A204.1 (cell line): ENCODE data around the gene GPR85.
"Not testable (repeated sequence)": the region's sequence is repeated elsewhere in the genome, so short reads cannot be mapped to it uniquely, and the experiment has no call there.

ENCODE experiments used
- FAIRE-seq: peaks from 2 replicates; lab custom pipeline; 2012; peaks lifted over from hg19 to GRCh38; lab: Jason Lieb, UNC

GPR85 gene

DNA sequence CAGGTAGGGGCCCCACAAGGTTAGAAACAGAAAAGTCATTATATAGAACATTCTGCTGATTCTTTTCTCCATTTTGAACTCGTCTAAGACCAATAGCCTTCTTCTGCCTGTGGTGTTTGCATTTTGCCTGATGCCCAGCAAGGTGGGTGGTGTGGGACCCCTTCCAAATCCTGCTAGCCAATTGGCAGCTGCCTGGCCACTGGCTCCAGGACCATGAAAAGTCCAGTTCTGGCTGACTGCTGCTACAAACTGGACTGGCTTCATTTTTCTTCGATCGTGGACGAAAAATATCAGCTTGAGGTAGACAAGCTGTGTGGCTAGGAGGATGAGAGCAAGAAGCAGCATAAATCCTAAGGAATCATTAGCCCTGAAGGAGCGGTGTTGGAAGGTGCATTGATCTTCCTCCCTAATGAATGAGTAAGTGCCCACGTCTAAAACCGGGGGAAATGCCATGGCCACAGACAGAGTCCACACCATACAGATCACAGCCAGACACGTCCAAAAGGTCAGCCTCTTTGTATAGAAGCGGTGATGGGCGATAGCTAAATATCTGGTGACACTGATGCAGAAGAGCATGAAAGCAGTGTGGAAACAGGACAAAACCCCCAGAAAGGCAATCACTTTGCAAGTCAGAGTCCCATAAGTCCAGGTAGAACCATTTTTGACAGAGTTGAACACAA is 2.7 kb downstream of the GPR85 start:
- FAIRE-seq: no peak

DNA sequence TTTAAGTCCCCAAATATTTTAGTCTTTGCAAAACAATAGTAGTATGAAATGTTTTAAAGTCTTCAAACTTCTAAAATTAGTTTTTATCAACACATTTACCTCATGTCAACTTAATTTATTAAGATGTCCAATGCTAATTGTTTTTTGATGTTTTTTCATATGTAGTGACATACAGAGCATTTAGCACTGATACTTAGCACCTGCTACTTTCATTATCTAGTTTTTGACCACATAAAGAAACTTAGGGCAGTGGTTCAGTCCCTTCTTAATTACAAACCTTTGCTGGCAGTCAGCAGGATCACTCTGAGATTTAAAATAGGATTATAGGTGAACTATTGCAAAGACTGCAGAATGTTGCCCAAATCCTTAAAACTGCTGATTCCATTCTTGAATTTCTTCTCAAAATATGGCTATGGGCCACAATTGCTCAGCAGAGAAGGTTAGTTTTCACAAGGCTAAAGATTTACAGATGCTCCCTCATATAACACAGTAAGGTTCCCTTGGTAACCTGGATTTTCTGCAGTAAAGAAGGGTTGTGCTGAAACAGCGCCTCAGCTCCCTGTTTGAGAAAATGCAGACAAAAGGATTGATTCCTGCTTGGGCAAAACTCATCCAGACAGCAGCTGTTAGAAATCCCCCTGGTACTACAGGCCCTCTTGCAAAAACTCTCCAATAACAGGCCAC is 3.4 kb downstream of the GPR85 start:
- FAIRE-seq: no peak

DNA sequence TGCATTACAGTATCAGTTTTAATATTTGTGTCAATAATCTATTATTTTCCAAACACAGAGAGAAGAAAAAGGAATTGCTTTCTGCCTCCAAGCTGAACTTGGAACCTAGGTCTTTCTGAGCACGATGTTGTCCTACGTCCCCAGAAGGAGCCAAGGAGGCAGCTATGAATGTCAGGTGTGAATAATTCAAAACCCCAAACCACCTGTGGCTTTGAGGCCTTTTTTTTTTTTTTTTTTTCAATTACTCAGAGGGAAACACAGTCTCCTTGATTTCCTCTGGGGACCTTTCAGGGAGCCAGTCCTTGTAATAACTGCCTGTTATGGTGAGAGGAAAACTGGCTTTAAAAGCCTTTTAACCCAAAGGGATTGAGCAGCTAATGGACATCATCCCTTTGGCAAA is 8.3 kb downstream of the GPR85 start:
- FAIRE-seq: no peak

DNA sequence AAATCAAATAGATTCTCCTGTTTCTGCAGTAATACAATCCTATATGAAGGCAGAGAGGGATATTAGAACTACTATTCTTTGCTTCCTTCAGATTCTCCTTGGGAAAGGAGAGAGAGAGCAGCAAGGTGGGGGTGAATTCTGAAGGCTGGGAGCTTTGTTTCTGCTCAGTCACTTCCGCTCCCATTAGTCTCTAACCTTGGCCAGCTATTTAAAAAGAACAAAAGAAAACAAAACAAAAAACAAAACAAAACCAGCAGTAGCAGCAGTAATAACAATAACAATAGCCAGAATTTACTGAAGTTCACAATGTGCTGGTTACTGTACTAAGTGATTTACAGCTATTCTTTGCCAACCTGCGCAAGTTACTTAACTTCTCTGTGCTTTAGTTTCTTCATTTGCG is 9.9 kb downstream of the GPR85 start:
- FAIRE-seq: no peak

DNA sequence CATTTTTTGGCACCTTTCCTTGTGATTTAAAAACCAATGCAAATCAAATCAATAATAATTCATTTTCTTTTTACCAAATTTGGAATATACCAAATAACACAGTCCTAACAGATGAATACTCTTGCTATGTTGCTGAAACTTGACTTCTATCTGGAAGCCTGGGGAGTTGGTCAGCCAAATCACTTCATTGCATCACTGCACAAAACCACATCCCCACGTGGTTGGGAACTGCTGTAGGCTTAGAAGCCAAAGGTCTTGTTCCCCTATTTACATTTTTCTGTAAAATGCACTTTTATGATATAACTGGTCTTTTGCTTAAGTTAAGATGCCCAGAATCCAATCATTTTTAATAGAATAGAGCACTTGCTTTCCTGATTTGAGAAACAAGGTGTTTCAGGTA is 15.2 kb downstream of the GPR85 start:
- no peak for FAIRE-seq

DNA sequence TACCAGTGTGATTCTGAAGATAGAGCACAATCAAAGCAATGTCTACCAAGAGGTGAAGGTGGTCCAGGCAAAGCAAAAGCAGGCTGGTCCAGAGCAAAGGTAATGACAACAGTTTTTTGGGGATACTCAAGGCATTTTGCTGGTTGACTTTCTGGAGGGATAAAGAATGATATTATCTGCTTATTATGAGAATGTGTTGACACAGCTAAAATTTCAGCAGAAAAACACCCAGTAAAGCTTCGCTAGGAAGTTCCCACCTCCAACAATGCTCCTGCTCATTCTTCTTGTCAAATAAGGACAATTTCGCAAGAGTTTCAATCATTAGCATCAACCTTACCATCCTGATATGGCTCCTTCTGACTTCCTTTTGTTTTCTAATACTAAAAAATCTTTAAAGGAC is 24.1 kb downstream of the GPR85 start:
- no peak for FAIRE-seq

DNA sequence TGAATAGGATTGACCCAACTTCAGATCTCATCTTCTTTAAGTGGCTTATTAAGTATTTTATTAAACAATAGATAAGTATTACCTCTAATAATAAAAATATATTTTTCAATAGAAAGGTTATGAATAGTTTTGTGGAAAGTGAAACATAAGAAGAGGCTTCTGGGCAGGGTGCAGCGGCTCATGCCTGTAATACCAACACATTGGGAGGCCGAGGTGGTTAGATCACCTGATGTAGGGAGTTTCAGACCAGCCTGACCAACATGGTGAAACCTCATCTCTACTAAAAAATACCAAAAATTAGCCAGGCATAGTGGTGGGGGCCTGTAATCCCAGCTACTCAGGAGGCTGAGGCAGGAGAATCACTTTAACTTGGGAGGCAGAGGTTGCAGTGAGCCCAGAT is 26.5 kb downstream of the GPR85 start:
- FAIRE-seq: no peak

DNA sequence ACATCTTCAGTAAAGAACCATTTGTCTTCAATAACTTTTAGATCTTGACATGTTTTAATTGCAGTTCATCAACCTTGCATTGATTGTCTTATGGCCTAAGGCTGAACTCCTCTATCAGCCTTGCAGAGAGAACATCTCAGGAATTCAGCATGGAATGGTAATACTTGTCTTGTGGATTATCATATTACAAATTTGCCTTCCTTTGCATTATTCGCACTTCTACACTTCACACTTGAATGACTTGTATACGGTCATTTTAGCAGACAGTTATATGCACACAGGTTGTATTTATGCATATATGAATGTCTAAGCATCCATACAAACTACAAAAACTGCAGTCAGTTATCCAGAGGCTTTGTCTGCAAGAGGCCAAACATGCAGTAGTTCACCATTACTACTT is 31.7 kb downstream of the GPR85 start:
- FAIRE-seq: no peak

DNA sequence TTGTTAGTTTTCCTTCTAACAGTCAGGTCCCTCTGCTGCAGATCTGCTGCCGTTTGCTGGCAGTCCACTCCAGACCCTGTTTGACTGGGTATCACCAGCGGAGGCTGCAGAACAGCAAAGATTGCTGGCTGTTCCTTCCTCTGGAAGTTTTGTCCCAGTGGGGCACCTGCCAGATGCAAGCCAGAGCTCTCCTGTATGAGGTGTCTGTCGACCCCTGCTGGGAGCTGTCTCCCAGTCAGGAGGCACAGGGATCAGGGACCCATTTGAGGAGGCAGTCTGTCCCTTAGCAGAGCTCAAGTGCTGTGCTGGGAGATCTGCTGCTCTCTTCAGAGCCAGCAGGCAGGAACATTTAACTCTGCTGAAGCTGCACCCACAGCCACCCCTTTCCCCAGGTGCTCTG is 32.4 kb downstream of the GPR85 start:
- FAIRE-seq: not testable (repeated sequence)

DNA sequence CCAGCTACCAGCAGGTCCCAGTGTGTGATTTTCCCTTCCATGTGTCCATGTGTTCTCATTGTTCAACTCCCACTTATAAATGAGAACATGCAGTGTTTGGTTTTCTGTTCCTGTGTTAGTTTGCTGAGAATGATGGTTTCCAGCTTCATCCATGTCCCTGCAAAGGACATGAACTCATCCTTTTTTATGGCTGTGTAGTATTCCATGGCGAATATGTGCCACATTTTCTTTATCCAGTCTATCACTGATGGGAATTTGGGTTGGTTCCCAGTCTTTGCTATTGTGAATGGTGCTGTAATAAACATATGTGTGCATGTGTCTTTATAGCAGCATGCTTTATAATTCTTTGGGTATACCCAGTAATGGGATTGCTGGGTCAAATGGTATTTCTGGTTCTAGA is 37.4 kb downstream of the GPR85 start:
- not testable (repeated sequence) for FAIRE-seq

DNA sequence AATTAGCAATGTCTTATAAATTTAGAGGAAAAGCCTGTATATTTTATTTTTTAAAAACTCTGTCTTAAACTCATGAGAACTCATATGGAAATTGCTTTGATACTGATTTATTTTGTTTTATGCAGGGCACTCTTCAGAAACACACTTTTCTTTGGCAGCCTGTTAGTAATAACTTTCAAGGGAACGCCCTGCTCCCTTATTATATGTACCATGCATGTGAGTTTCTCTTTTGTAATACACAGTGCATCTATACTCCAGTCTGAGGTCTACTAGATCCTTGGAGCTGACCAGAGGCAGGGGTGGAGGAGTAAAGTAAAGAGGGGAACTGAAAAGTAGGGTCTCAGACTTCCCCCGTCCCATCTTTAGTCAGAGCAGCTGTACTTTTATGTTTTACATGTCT is 40.2 kb downstream of the GPR85 start:
- FAIRE-seq: no peak

DNA sequence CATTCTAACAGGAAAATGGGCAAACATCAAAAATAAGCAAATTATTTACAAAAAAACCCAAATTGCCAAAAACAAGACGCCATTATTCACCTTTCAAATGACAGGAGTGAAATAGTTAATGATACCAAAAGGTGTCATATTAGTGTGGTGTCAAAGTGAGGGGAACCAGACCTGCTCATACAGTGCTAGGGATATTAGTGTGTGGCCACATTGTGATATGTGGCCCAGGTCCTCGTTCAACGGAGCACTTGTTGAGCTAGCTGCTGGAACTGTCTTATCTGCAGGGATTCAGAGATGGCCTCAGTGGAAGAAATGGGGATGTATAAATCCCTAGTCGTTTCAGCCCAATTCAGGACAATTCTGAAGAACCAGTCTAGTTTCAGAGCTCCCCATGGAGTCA is 41.2 kb downstream of the GPR85 start:
- no peak for FAIRE-seq

DNA sequence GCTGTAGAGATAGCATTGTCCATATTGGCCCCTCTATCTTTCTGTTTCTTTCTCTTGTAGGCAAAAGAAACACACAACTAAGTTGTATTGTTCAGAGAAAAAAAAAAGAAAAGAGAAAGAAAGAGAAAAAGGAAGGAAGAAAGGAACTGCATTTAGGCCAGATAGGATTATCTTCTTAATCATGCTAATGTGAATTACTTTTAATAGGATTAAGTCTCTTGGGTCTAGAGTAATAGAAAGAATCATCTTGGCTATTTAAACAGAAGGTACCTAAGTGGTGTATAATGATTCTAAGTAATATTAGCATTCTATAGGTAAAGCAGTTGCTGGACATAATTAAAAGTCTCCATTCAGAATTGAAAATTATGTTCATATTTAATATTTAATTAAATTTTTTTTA is 42.2 kb downstream of the GPR85 start:
- FAIRE-seq: no peak

DNA sequence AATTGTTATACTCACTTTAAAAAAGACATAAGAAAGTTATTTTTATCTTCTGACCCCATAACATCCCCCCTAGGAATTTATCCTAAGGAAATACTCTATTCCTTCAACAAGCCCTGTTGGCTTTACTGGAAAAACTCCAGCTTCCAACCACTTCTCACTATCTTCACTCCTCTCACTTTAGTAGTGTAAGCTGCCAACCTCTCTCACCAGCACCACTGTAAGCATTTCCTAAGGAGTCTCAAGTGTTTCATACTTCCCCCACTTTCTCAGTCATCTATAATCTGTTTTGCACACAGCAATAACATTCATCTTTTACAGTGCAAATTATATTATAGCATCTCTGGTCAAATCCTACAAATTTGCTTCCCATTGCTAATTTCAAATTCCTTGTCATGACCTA is 45.8 kb downstream of the GPR85 start:
- no peak for FAIRE-seq

DNA sequence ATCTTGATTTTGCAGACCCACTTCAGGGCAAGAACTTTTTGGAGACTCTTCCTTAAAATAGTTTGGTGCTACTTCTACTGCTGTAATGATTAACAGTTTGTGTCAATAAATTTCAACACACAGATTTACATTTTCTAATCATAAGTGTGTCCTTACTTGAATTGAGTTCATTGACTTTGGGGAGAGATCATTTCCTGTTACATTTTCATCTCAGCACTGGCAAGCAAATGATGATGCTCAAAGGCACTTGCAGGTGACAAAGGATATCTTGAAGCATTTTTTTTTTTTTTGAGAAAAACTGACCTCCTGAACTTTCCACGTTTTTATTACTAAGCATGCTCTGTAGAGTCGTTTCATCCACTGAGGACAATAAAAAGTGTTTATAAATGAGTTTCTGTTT is 52.7 kb downstream of the GPR85 start:
- no peak for FAIRE-seq
